CD4-positive, alpha-beta T cell (primary cell): ENCODE measurements around the gene ABCC4. TPM values are rescaled to one million over a fixed set of nuclear protein-coding genes. Genes with fewer than 3 reads are reported as not detected.

Experiments used
- ATAC-seq: fragments of 200-7000 bp; cut with Tn5 transposase; one replicate; pipeline ENCODE4 v1.10.0; 2022; ENCODE audit warnings: mild to moderate bottlenecking; ENCODE audit not compliant: poor library complexity
- CTCF ChIA-PET: fragments of 350-600 bp; sonication (Branson Sonifier 250); formaldehyde crosslinking; loops from one replicate; lab custom pipeline; 2021; ENCODE audit warnings: antibody characterized with exemption, inconsistent platforms; lab: Charles Lee
- POLR2A ChIA-PET: fragments of 350-600 bp; sonication (Branson Sonifier 250); formaldehyde crosslinking; loops from one replicate; lab custom pipeline; 2021; ENCODE audit warnings: antibody characterized with exemption, inconsistent platforms; lab: Charles Lee
- DNase-seq, 14 experiments: peaks; one replicate each; pipeline ENCODE4 v3.0.0-alpha.2; 2013 to 2020; ENCODE audit warnings: mixed read lengths in 2 of 14
- H3K27ac ChIP-seq, 2 donors: one replicate each; pipeline versions ENCODE4 v1.5.1 to v1.7.0; 2013; ENCODE audit warnings: low read length in 2 of 2, low read depth in 1 of 2, mild to moderate bottlenecking in 1 of 2
- H3K27me3 ChIP-seq, 2 experiments: 1 replicate in 1 of 2; 2 replicates in 1 of 2; pipeline versions ENCODE4 v1.6.1 to v1.7.0; 2013; ENCODE audit warnings: low read length in 2 of 2, control low read depth in 1 of 2, mild to moderate bottlenecking in 1 of 2, moderate library complexity in 1 of 2; ENCODE audit not compliant: insufficient read depth in 2 of 2, control insufficient read depth in 1 of 2
- H3K36me3 ChIP-seq: one replicate; pipeline ENCODE4 v1.6.1; 2013; ENCODE audit warnings: low read length, control low read depth; ENCODE audit not compliant: insufficient read depth
- H3K4me1 ChIP-seq: one replicate; pipeline ENCODE4 v1.6.1; 2013; ENCODE audit warnings: low read length, control low read depth; ENCODE audit not compliant: insufficient read depth
- H3K4me3 ChIP-seq: one replicate; pipeline ENCODE4 v1.5.1; 2013; ENCODE audit warnings: mild to moderate bottlenecking, low read length, moderate library complexity
- H3K9me3 ChIP-seq, 2 experiments: 1 replicate in 1 of 2; 2 replicates in 1 of 2; pipeline versions ENCODE4 v1.6.1 to v1.7.0; 2013; ENCODE audit warnings: low read length in 2 of 2, mild to moderate bottlenecking in 2 of 2, control low read depth in 1 of 2, moderate library complexity in 1 of 2; ENCODE audit not compliant: control insufficient read depth in 1 of 2, insufficient read depth in 1 of 2
- H3K27ac Mint-ChIP-seq: one replicate; pipeline ENCODE4 v1.8.0; 2020; ENCODE audit warnings: mixed read lengths
- H3K27me3 Mint-ChIP-seq: one replicate; pipeline ENCODE4 v1.8.0; 2021; ENCODE audit warnings: mixed read lengths
- H3K36me3 Mint-ChIP-seq: one replicate; pipeline ENCODE4 v1.8.0; 2021; ENCODE audit warnings: low read depth, mixed read lengths
- H3K4me1 Mint-ChIP-seq: one replicate; pipeline ENCODE4 v1.8.0; 2021; ENCODE audit warnings: low read depth, mixed read lengths
- H3K4me3 Mint-ChIP-seq: one replicate; pipeline ENCODE4 v1.8.0; 2020; ENCODE audit warnings: mild to moderate bottlenecking, mixed read lengths
- H3K9me3 Mint-ChIP-seq: one replicate; pipeline ENCODE4 v1.8.0; 2020; ENCODE audit warnings: mixed read lengths
- CTCF ChIP-seq: fragments of 200-600 bp; IDR thresholded peaks from one replicate; pipeline ENCODE4 v1.8.0; 2022; ENCODE audit warnings: antibody characterized with exemption, mild to moderate bottlenecking
- intact Hi-C, 2 experiments: fragments of 100-400 bp; cut with DNase I in 1 of 2; cut with micrococcal nuclease in 1 of 2; formaldehyde crosslinking; loops; one replicate each; pipeline versions ENCODE4 v1.15.1 to v1.9.0; 2023 to 2025; cut with DNase I, micrococcal nuclease
- total RNA-seq, 174 experiments: library from RNA in 2 of 174; stranded (reverse) in 2 of 174; gene quantifications; one replicate each; pipeline ENCODE4 v1.2.3 and lab custom pipeline; 2021 to 2026

ABCC4 gene
- total RNA-seq, 2 experiments from 2014 or later: 4.0 to 4.4 TPM

DNA sequence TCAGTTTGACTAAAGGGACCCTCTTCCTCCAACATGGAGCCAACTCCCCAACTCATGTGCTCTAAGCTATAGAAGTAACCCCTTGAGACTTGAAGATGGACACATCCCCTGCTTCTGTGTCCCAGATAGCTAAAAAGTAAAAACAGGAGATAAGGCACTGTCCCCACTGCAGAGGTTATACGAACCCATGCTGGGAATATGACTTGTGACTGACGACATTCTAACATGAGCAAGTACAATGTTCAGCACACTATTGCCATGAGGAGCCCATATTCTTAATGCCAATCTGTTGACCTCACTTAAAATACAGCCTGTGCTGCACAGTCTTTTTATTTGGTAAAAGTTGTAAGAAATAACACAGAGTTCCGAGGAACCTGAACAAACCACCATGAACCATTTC is 71.4 kb downstream of the ABCC4 start:
- H3K4me3 Mint-ChIP-seq: no peak overlapping the region
- no peaks in the 10 kb centered on the region for H3K9me3 Mint-ChIP-seq
- CTCF ChIA-PET: no interaction called here
- Histone ChIP-seq H3K27ac (no peak overlapping the region), H3K27me3 (no peaks in the 10 kb centered on the region), H3K9me3 (no peaks in the 10 kb centered on the region), H3K4me1 (no peaks in the 10 kb centered on the region), H3K4me3 (no peak overlapping the region), H3K36me3 (no peaks in the 10 kb centered on the region)
- H3K4me1 Mint-ChIP-seq: peaks cover 11% of the 10 kb centered on the region
- H3K27ac Mint-ChIP-seq: no peak overlapping the region
- ATAC-seq (no peak), DNase-seq (no peak)
- H3K36me3 Mint-ChIP-seq: peaks cover 9% of the 10 kb centered on the region
- H3K27me3 Mint-ChIP-seq: no peaks in the 10 kb centered on the region
- TF ChIP-seq CTCF: no peak
- intact Hi-C loops: no loop called here
- POLR2A ChIA-PET: no interaction called here

DNA sequence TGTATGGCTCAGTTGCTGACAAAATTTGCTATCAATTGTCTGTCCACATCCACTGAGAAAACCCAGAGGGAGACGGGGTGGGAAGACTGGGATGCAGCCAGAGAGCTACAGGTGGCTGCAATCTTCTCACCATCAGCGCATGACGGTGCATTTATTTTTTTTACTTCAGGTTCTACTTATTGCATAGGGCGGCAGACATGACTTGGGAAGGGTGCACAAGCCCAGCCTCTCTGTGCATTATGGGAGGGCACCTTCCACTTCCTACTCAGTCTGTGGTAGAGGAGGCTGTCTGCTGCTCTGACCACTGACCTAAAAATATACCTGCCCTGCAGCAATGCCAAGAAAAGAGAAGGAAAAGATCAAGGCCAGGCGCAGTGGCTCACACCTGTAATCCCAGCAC is 73.1 kb downstream of the ABCC4 start:
- no peaks in the 10 kb centered on the region for H3K9me3 ChIP-seq
- intact Hi-C loops: no loop called here
- Mint-ChIP-seq H3K4me3 (no peak overlapping the region), H3K4me1 (peaks cover 11% of the 10 kb centered on the region), H3K27me3 (no peaks in the 10 kb centered on the region), H3K36me3 (peaks cover 9% of the 10 kb centered on the region), H3K27ac (no peak overlapping the region), H3K9me3 (no peaks in the 10 kb centered on the region)
- no peaks in the 10 kb centered on the region for H3K36me3 ChIP-seq
- H3K27me3 ChIP-seq: no peaks in the 10 kb centered on the region
- ChIA-PET POLR2A (no interaction called here), CTCF (no interaction called here)
- DNase-seq: no peak
- ATAC-seq: no peak
- H3K27ac ChIP-seq: no peak overlapping the region
- H3K4me1 ChIP-seq: no peaks in the 10 kb centered on the region
- no peak for TF ChIP-seq CTCF
- H3K4me3 ChIP-seq: no peak overlapping the region

DNA sequence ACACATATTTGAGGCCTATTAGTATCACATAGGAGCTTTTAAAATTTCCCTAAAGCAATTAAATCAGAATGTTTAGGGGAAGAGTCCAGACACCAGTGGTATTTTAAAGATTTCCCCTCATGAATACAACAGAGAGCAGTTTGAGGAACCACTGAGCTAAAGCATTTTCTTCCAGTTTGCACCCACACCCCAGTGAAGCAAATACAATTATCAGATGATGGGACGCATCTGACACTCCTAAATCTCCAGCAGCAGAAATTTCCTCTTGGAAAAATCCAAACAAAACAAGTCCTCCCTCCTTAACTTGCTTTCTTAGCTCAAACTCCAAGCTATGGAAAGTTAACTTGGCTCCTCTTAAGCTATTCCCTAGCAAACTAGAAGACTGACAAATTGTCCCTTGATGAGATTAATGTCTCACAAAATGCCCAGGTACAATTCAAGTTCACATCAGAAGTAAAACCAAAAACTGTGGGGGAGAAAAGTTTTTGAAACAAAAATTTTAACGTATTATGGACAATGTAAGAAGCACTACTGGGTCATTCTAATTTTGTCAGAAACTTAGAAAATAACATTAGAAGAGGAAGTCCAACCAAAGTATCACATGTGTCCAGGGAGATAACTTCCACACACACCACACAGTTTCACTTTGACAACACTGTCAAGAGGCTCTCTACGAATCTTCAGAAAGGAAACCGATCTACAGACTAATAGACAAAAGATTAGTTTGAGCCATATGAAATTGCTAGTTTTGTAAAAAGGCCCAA is 74.1 kb downstream of the ABCC4 start:
- no peak for TF ChIP-seq CTCF
- H3K27me3 ChIP-seq: no peaks in the 10 kb centered on the region
- intact Hi-C loops: no loop called here
- no peak overlapping the region for H3K27ac ChIP-seq
- no peak for ATAC-seq
- H3K4me1 ChIP-seq: no peaks in the 10 kb centered on the region
- Mint-ChIP-seq H3K27me3 (no peaks in the 10 kb centered on the region), H3K4me3 (no peak overlapping the region), H3K9me3 (no peaks in the 10 kb centered on the region), H3K36me3 (peaks cover 7% of the 10 kb centered on the region), H3K4me1 (peaks cover 11% of the 10 kb centered on the region), H3K27ac (no peak overlapping the region)
- H3K9me3 ChIP-seq: no peaks in the 10 kb centered on the region
- peak in 1 of 14 experiments; percentile 12 for DNase-seq
- ChIA-PET CTCF (no interaction called here), POLR2A (no interaction called here)
- H3K4me3 ChIP-seq: no peak overlapping the region
- no peaks in the 10 kb centered on the region for H3K36me3 ChIP-seq
